GM21528 (cell line): ENCODE results near the gene PCGF6.

ENCODE experiments used
- ATAC-seq: cut with Tn5 transposase; IDR thresholded peaks from one replicate; pipeline ENCODE4 v1.9.1; 2021; ENCODE audit warnings: mild to moderate bottlenecking, moderate library complexity; ENCODE audit not compliant: unreplicated experiment, low FRiP score

PCGF6 gene

DNA sequence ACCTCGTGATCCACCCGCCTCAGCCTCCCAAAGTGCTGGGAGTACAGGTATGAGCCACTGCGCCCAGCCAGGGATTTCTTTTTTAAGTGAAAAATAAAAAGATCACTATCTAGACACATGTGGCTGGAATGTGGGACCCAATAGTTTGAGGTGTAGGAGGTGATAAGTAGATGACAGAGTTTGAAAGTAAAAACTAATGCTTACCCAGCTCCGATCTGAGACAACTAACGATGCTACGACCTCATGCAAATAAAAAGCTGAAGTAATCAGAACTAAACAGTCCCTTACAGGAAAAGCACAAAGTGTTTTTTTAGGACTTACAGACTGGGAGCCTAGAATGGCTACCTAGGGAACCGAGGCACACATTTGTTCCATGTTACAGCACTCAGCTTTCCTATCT, 23.0 kb downstream of the PCGF6 start:
- ATAC-seq, result no peak

DNA sequence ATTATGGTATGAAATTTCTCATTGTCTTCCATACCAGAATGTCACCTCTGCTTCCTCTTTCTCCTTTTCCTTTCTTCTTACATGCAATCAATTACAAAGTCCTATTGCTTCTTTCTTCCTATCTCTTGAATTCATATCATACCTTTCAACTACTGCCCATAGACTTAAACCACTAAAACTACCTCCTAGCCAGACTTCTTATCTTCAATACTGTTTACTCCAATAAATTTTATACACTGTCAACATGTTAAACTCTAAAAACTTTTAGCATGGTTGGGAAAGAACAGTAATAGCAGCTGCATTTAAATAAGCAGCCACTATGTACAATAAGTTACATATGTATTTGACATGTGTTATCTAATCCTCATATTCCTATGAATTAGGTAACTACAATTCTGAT, 34.9 kb downstream of the PCGF6 start:
- no peak for ATAC-seq

DNA sequence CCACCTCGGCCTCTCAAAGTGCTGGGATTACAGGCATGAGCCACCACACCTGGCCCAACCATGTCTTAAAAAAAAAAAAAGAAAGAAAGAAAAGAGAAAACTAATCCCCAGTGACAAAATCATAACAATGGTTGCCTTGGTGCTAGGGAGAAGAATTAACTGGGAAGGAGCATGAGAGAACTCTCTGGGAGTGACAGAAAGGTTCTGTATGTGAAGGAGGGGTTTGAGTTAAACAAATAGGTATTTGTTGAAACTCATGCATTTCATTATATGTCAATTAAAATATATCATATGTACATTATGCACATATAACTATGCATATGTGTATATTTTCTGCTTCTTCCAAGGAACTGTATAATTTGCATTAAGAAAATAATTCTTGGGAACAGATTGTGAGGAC, 40.7 kb downstream of the PCGF6 start:
- ATAC-seq, result no peak

DNA sequence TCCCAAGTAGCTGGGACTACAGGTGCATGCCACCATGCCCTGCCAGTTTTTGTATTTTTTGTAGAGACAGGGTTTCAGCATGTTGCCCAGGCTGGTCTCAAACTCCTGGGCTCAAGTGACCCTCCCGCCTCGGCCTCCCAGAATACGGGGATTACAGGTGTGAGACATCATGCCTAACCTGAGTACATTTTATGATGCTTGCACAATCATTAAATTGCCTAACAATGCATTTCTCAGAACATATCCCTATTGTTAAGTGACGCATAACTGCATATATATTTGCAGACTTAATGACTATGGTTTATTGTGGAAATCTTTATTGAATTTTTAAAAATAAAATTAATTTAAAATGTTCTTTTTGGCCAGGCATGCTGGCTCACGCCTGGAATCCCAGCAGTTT, 43.3 kb downstream of the PCGF6 start:
- ATAC-seq, result no peak

- ATAC-seq, result no peak
Observed at GRCh38 chr10:103295374-103296015, 55.4 kb downstream of the PCGF6 start.

GRCh38 chr10:103291588-103291987, 59.4 kb downstream of the PCGF6 start:
- no peak for ATAC-seq

DNA sequence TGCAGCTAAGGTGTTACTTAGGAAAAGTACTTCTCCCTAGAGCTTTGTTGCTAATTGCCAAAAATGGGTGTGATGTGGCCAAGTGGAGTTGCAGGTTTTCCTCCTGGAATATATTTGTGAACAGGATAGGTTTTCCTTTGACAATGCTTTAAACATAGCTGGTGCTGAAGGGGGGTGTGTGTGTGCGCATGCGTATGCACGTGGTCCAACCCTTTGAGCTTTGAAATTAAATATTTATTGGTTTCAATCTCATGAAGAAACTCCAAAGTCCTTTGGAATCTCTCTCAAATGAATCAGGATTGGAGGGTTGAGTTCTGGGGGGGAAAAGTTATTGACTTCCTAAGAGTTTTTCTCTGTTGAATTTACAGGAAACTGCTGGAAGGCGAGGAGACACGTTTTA, 62.9 kb downstream of the PCGF6 start:
- ATAC-seq, result no peak

- no peak for ATAC-seq
Observed at GRCh38 chr10:103284170-103284569, 66.8 kb downstream of the PCGF6 start.

DNA sequence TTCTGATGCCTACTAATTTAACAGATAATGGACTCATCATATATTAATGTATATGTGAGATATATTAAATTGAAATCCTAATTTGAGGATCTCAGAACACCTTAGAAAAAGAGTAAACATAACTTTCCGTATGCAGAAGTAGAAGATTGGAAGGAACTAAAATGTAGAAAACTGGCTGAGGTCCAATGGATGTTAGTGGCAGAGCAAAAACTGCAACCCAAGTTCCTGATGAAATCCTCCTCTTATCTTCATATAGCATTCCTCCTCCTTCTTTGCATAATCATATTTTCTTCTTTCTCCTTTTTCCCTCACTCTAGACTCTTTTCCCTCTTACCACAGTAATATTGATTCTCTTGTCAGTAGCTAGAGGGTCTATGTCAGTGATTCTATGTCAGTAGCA, 68.0 kb downstream of the PCGF6 start:
- ATAC-seq, result no peak

GRCh38 chr10:103281753-103282152, 69.2 kb downstream of the PCGF6 start:
- no peak for ATAC-seq

DNA sequence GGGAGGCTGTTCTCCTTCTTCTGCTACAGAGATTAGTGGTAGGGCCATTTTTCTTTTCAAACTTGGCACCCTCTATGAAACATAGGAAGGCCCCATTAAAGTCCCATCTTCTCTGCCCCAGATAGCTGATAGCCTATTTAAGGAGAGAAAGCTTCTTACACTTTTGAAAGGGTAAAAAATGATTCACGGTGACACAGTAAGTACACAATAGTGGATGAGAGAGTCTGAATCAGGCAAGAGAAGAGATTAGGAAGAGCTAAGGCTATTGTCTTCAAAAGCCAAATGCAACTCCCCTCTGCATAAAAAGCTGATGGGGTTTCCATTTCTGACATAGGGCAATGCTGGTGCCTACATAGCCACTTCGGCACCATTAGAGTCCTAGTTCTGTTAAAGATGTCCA, 70.4 kb downstream of the PCGF6 start:
- no peak for ATAC-seq

GRCh38 chr10:103280031-103280430, 70.9 kb downstream of the PCGF6 start:
- ATAC-seq, result no peak

DNA sequence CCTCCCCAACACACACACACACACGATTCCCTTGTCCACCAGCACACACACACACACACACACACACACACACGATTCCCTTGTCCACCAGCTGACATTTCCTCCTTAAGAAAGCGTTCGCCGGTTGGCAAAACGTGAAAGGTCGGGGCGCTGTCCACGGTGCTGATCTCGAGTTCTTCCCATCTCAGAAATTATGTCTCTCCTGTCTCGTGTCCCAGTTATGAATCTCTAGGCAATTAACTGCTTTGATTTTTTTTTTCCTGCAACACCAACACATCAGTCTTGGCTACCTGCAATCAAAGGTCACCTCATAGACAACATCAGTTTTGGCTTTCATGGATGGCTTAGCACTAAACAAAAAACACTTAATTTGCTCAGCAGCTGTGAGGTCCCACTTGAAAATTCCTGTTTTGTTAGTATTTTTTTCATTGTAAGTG, 72.1 kb downstream of the PCGF6 start:
- no peak for ATAC-seq

DNA sequence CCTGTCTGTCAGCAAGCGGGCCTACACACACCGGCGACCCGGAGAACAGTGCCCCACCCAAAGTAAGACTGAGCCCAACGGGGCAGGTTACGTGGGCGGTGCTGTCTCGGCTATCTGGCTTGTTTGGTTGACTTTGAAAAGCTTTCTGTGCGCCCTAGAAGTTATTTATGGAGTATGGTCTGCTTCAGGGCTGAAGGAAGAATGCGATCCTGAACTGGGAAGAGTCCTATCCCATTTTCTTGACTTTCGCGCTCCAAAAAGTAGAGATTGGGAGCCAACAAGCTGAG, 72.5 kb downstream of the PCGF6 start:
- no peak for ATAC-seq

GRCh38 chr10:103277713-103278536, 73.0 kb downstream of the PCGF6 start:
- ATAC-seq, result no peak

DNA sequence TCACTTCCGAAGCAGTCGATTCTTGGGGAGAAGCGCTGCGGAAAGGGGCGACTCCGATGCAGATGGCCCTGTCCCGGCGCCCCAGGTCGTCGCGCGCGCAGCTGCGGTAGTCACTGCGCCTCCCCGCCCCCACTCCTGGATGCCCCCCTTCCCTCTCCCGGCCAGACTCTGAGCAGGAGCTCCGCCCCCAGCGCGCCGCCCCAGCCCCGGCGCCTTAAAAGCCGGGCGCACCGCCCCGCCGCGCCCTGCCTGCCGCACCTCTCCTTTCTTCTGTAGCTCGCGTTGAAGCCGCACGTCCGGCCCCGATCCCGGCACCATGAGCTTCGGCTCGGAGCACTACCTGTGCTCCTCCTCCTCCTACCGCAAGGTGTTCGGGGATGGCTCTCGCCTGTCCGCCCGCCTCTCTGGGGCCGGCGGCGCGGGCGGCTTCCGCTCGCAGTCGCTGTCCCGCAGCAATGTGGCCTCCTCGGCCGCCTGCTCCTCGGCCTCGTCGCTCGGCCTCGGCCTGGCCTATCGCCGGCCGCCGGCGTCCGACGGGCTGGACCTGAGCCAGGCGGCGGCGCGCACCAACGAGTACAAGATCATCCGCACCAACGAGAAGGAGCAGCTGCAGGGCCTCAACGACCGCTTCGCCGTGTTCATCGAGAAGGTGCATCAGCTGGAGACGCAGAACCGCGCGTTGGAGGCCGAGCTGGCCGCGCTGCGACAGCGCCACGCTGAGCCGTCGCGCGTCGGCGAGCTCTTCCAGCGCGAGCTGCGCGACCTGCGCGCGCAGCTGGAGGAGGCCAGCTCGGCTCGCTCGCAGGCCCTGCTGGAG, 73.8 kb downstream of the PCGF6 start, which contains the start of gene INA:
Gene INA (plus strand): TSS at position 243 of the 817 bp plus-strand sequence. CDS start 74 bp downstream, at position 317.
- no peak for ATAC-seq

DNA sequence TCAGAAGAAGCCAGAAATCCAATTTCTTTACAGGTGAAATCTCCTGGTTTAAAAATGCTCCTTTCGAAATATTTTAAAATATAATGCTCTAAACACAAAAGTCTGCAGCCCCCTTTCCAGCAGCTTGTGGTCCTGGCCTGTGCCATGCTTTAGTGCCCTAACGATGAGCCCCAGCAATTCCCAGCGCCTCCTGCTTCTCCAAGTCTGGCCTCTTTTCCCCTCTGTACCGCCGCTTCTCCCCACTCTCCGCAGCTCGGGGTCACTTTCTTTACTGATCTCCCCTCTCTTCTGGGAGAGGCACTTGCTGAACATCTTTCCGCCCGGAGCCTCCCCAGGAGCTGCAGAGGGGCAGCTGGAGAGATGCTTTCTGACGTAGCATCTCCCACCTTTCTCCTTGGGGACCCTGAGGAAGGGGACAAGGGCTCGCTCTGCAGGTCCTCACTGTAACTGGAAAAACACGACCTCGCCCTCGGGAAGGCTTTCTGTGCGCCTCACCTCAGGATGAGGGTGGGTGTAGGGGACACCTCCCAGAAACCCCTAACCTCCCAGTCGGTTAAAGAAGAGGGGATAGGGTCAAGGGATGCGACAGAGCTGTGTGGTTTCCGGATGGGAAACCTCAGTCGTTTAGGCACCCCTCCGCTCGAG, 74.6 kb downstream of the PCGF6 start:
- ATAC-seq, result no peak

GRCh38 chr10:103273041-103273441, 77.9 kb downstream of the PCGF6 start:
- no peak for ATAC-seq

- ATAC-seq, result no peak
Observed at GRCh38 chr10:103265717-103266329, 85.1 kb downstream of the PCGF6 start.

GRCh38 chr10:103262229-103262628, 88.7 kb downstream of the PCGF6 start:
- ATAC-seq, result no peak
